Stimulated activated CD8-positive, alpha-beta memory T cell treated with anti-CD3 and anti-CD28 coated beads, Interleukin-2, amount 100 ng/mL, for 48 hours (primary cell): ENCODE results near the gene RBFOX2.
A peak's percentile ranks its signal among the peaks of the same experiment; 100 is the strongest.

ENCODE experiments used
- DNase-seq, 2 donors: peaks; one replicate each; pipeline ENCODE4 v3.0.0-alpha.2; 2020; ENCODE audit warnings: low read depth in 2 of 2

The RBFOX2 gene

GRCh38 chr22:35938226-35938625 lies 90.4 kb downstream of the RBFOX2 start:
- DNase-seq: no peak

GRCh38 chr22:35930933-35931332 lies 97.7 kb downstream of the RBFOX2 start:
- no peak for DNase-seq

- DNase-seq: no peak
Measured at GRCh38 chr22:35928285-35928798, 100.3 kb downstream of the RBFOX2 start.

- no peak for DNase-seq
Measured at GRCh38 chr22:35923026-35923425, 105.6 kb downstream of the RBFOX2 start.

GRCh38 chr22:35921777-35922176 lies 106.8 kb downstream of the RBFOX2 start:
- peak in 1 of 2 donors; percentile 6 for DNase-seq

GRCh38 chr22:35921044-35921443 lies 107.6 kb downstream of the RBFOX2 start:
- DNase-seq: no peak

GRCh38 chr22:35919002-35919542 lies 109.6 kb downstream of the RBFOX2 start:
- no peak for DNase-seq

GRCh38 chr22:35918456-35918855 lies 110.2 kb downstream of the RBFOX2 start:
- DNase-seq: no peak

- DNase-seq: no peak
Measured at GRCh38 chr22:35917651-35918050, 111.0 kb downstream of the RBFOX2 start.

- DNase-seq: no peak
Measured at GRCh38 chr22:35915477-35916013, 113.1 kb downstream of the RBFOX2 start.

- DNase-seq: no peak
Measured at GRCh38 chr22:35914665-35915476, 113.8 kb downstream of the RBFOX2 start.

GRCh38 chr22:35914357-35914664 lies 114.3 kb downstream of the RBFOX2 start:
- DNase-seq: no peak

- DNase-seq: no peak
Measured at GRCh38 chr22:35913925-35914324, 114.7 kb downstream of the RBFOX2 start.

GRCh38 chr22:35912658-35913057 lies 116.0 kb downstream of the RBFOX2 start:
- DNase-seq: no peak

- no peak for DNase-seq
Measured at GRCh38 chr22:35911877-35912276, 116.7 kb downstream of the RBFOX2 start.

GRCh38 chr22:35910926-35911325 lies 117.7 kb downstream of the RBFOX2 start:
- no peak for DNase-seq

- no peak for DNase-seq
Measured at GRCh38 chr22:35910003-35910769, 118.4 kb downstream of the RBFOX2 start.

GRCh38 chr22:35905894-35906293 lies 122.7 kb downstream of the RBFOX2 start:
- no peak for DNase-seq

GRCh38 chr22:35904752-35905151 lies 123.9 kb downstream of the RBFOX2 start:
- DNase-seq: no peak

- DNase-seq: no peak
Measured at GRCh38 chr22:35904336-35904692, 124.3 kb downstream of the RBFOX2 start.

- no peak for DNase-seq
Measured at GRCh38 chr22:35903571-35904335, 124.9 kb downstream of the RBFOX2 start.
